Choroid plexus epithelial cell (primary cell): ENCODE results near the gene TMPRSS6.
"Not testable (repeated sequence)": the region's sequence is repeated elsewhere in the genome, so short reads cannot be mapped to it uniquely, and the experiment has no call there.

Experiments used
- DNase-seq: peaks from one replicate; pipeline ENCODE4 v3.0.0-alpha.2; 2010; ENCODE audit warnings: low read depth
- H3K4me3 ChIP-seq: 2 replicates; pipeline ENCODE4 v1.5.1; 2011; ENCODE audit warnings: low read depth, mild to moderate bottlenecking, control low read depth, low read length, moderate library complexity
- CTCF ChIP-seq: conservative IDR thresholded peaks from 2 replicates; pipeline ENCODE4 v1.5.1; 2011; ENCODE audit warnings: low read depth, mild to moderate bottlenecking, control low read depth, inconsistent platforms, low read length, moderate library complexity

TMPRSS6 gene

GRCh38 chr22:37075822-37076433, 33.6 kb downstream of the TMPRSS6 start:
- H3K4me3 ChIP-seq, result no peak overlapping the region
- no peak for DNase-seq
- no peak for TF ChIP-seq CTCF

GRCh38 chr22:37075046-37075445, 34.5 kb downstream of the TMPRSS6 start:
- DNase-seq, result no peak
- TF ChIP-seq CTCF, result no peak
- H3K4me3 ChIP-seq, result no peak overlapping the region

- no peak for DNase-seq
- no peak for TF ChIP-seq CTCF
- no peak overlapping the region for H3K4me3 ChIP-seq
Observed at GRCh38 chr22:37074537-37074936, 35.0 kb downstream of the TMPRSS6 start.

- no peak overlapping the region for H3K4me3 ChIP-seq
- no peak for TF ChIP-seq CTCF
- DNase-seq, result no peak
Observed at GRCh38 chr22:37072673-37073072, 36.8 kb downstream of the TMPRSS6 start.

- H3K4me3 ChIP-seq, DNase-seq: not testable (repeated sequence)
Observed at GRCh38 chr22:37071850-37072592, 37.5 kb downstream of the TMPRSS6 start.

GRCh38 chr22:37070744-37071143, 38.8 kb downstream of the TMPRSS6 start:
- DNase-seq, result no peak
- TF ChIP-seq CTCF, result no peak
- H3K4me3 ChIP-seq, result no peak overlapping the region

- no peak for DNase-seq
- no peak overlapping the region for H3K4me3 ChIP-seq
- TF ChIP-seq CTCF, result no peak
Observed at GRCh38 chr22:37070334-37070733, 39.2 kb downstream of the TMPRSS6 start.
